ENCODE data around the gene C20orf96.
"Not testable (repeated sequence)": the region's sequence is repeated elsewhere in the genome, so short reads cannot be mapped to it uniquely, and the experiment has no call there.

The C20orf96 gene

DNA sequence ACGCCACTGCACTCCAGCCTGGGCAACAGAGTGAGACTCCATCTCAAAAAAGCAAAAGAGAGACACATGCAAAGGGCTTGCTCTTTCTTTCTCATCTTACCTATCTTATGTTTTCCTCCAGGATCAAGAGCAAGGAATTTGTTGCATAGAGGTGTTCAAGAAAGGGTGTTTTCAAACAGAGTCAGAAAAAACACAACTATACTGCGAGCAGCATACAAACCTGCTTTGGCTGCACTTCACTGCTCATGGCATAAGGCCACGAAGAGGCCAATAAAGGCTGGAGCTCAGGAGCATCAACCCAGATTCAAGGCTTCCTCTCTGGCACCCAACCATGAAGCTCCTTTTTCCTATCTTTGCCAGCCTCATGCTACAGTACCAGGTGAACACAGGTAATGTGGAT, 63.6 kb downstream of the C20orf96 start, which contains the start of gene DEFB129:
Gene DEFB129, plus strand, starts transcription at position 301 of the 400 bp plus-strand sequence. Its CDS starts 31 bp downstream, at position 332.
- DNase-seq = no peak

DNA sequence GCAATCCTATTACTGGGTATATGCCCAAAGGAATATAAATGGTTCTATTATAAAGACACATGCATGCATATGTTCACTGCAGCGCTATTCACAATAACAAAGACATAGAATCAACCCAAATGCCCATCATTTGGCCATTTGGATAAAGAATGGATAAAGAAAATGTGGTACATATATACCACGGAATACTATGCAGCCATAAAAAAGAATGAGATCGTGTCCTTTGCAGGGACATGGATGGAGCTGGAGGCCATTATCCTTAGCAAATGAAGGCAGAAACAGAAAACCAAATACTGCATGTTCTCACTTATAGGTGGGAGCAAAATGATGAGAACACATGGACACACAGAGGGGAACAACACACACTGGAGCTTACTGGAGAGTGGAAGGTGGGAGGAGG, 64.7 kb downstream of the C20orf96 start:
- not testable (repeated sequence) for DNase-seq

DNA sequence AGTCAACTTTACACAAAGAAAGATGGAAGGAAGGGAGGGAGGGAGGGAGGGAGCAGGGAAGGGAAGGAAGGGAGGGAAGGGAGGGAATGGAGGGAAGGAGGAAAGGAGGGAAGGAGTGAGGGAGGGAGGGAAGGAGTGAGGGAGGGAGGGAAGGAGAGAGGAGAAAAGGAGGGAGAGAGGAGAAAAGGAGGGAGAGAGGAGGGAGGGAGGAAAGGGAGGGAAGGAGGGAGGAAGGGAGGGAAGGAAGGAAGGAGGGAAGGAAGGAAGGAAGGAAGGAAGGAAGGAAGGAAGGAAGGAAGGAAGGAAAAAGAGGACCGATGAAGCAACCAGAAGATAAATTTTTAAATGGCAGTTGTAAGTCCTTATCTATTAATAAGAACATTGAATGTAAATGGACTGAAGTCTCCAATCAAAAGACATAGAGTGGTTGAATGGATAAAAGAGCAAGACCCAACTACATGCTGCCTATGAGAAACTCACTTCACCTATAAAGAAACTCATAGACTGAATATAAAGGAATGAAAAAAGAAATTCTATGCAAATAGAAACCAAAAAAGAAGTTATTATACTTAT, 69.2 kb downstream of the C20orf96 start:
- DNase-seq = no peak
